H9 (cell line): ENCODE measurements around the gene CACNA1F. TPM values are rescaled to one million over a fixed set of nuclear protein-coding genes. Genes with fewer than 3 reads are reported as not detected.

ENCODE experiments used
- DNase-seq: peaks from one replicate; pipeline ENCODE4 v3.0.0-alpha.2; 2017
- H2AFZ ChIP-seq: one replicate; pipeline ENCODE4 v1.6.1; 2013; ENCODE audit warnings: mild to moderate bottlenecking, low read length, control low read depth, moderate library complexity
- H2AK5ac ChIP-seq: 2 replicates; pipeline ENCODE4 v1.6.1; 2013; ENCODE audit warnings: low read length, control low read depth, mixed read lengths; ENCODE audit not compliant: insufficient read length
- H2BK120ac ChIP-seq: one replicate; pipeline ENCODE4 v1.6.1; 2013; ENCODE audit warnings: low read depth, mild to moderate bottlenecking, low read length, control low read depth, inconsistent platforms; ENCODE audit not compliant: poor library complexity, severe bottlenecking
- H2BK12ac ChIP-seq: 2 replicates; pipeline ENCODE4 v1.6.1; 2013; ENCODE audit warnings: low read length, control low read depth, mixed read lengths, low read depth; ENCODE audit not compliant: insufficient read length
- H2BK15ac ChIP-seq: 2 replicates; pipeline ENCODE4 v1.6.1; 2013; ENCODE audit warnings: low read depth, low read length, control low read depth
- H2BK20ac ChIP-seq: one replicate; pipeline ENCODE4 v1.6.1; 2013; ENCODE audit warnings: low read depth, mild to moderate bottlenecking, low read length, control low read depth, inconsistent platforms; ENCODE audit not compliant: poor library complexity, severe bottlenecking
- H2BK5ac ChIP-seq: 2 replicates; pipeline ENCODE4 v1.6.1; 2013; ENCODE audit warnings: low read length, control low read depth, mixed read lengths; ENCODE audit not compliant: insufficient read length
- H3K14ac ChIP-seq: 2 replicates; pipeline ENCODE4 v1.6.1; 2013; ENCODE audit warnings: low read length, control low read depth; ENCODE audit not compliant: insufficient read depth
- H3K18ac ChIP-seq: 2 replicates; pipeline ENCODE4 v1.6.1; 2013; ENCODE audit warnings: low read depth, mild to moderate bottlenecking, mixed read lengths, low read length, control low read depth; ENCODE audit not compliant: insufficient read length
- H3K23ac ChIP-seq: 2 replicates; pipeline ENCODE4 v1.6.1; 2013; ENCODE audit warnings: low read length, control low read depth, mixed read lengths, low read depth; ENCODE audit not compliant: insufficient read length
- H3K23me2 ChIP-seq: 2 replicates; pipeline ENCODE4 v1.6.1; 2013; ENCODE audit warnings: low read depth, mild to moderate bottlenecking, mixed read lengths, low read length, control low read depth; ENCODE audit not compliant: insufficient read length, poor library complexity, severe bottlenecking
- H3K27ac ChIP-seq: 2 replicates; pipeline ENCODE4 v1.5.1; 2013; ENCODE audit warnings: low read length, control low read depth, mixed read lengths, low read depth; ENCODE audit not compliant: insufficient read length
- H3K27me3 ChIP-seq: 2 replicates; pipeline ENCODE4 v1.6.1; 2013; ENCODE audit warnings: low read length, control low read depth, inconsistent platforms; ENCODE audit not compliant: insufficient read depth
- H3K4ac ChIP-seq: 2 replicates; pipeline ENCODE4 v1.6.1; 2013; ENCODE audit warnings: low read depth, mild to moderate bottlenecking, control low read depth, inconsistent platforms, low read length, moderate library complexity
- H3K4me1 ChIP-seq: 2 replicates; pipeline ENCODE4 v1.6.1; 2013; ENCODE audit warnings: low read length, control low read depth, inconsistent platforms; ENCODE audit not compliant: insufficient read depth
- H3K4me2 ChIP-seq: 2 replicates; pipeline ENCODE4 v1.6.1; 2013; ENCODE audit warnings: low read length, control low read depth, mixed read lengths; ENCODE audit not compliant: insufficient read length, insufficient read depth
- H3K56ac ChIP-seq: 2 replicates; pipeline ENCODE4 v1.6.1; 2013; ENCODE audit warnings: low read depth, mild to moderate bottlenecking, mixed read lengths, low read length, control low read depth; ENCODE audit not compliant: insufficient read length
- H3K79me1 ChIP-seq: 2 replicates; pipeline ENCODE4 v1.6.1; 2013; ENCODE audit warnings: low read depth, mild to moderate bottlenecking, moderate library complexity, low read length, control low read depth, inconsistent platforms; ENCODE audit not compliant: insufficient read depth, poor library complexity, severe bottlenecking
- H3K79me2 ChIP-seq: 2 replicates; pipeline ENCODE4 v1.6.1; 2013; ENCODE audit warnings: low read length, control low read depth, inconsistent platforms; ENCODE audit not compliant: insufficient read depth
- H3K9ac ChIP-seq: 2 replicates; pipeline ENCODE4 v1.6.1; 2013; ENCODE audit warnings: low read length, control low read depth, mixed read lengths; ENCODE audit not compliant: insufficient read length; ENCODE audit errors: extremely low read depth
- H3K9me3 ChIP-seq: one replicate; pipeline ENCODE4 v1.6.1; 2013; ENCODE audit warnings: low read depth, low read length, inconsistent platforms; ENCODE audit not compliant: control insufficient read depth
- H3T11ph ChIP-seq: one replicate; pipeline ENCODE4 v1.6.1; 2013; ENCODE audit warnings: mild to moderate bottlenecking, low read length, control low read depth, inconsistent platforms
- H4K20me1 ChIP-seq: one replicate; pipeline ENCODE4 v1.6.1; 2013; ENCODE audit not compliant: control insufficient read depth, insufficient read length, insufficient read depth
- H4K5ac ChIP-seq: 2 replicates; pipeline ENCODE4 v1.6.1; 2013; ENCODE audit warnings: low read depth, mild to moderate bottlenecking, mixed read lengths, low read length, control low read depth; ENCODE audit not compliant: insufficient read length
- H4K8ac ChIP-seq: replicated peaks from 2 replicates; pipeline ENCODE4 v1.6.1; 2013; ENCODE audit warnings: low read length, control low read depth, mixed read lengths, low read depth; ENCODE audit not compliant: insufficient read length
- H4K91ac ChIP-seq: 2 replicates; pipeline ENCODE4 v1.6.1; 2013; ENCODE audit warnings: low read depth, mild to moderate bottlenecking, moderate library complexity, mixed read lengths, low read length, control low read depth; ENCODE audit not compliant: insufficient read length
- H3K27ac Mint-ChIP-seq, 3 experiments: 2 replicates in 2 of 3; 3 replicates in 1 of 3; pipeline ENCODE4 v1.8.0; 2020 to 2021; ENCODE audit warnings: mixed read lengths in 3 of 3, mild to moderate bottlenecking in 1 of 3, moderate library complexity in 1 of 3
- H3K27me3 Mint-ChIP-seq: 2 replicates; pipeline ENCODE4 v1.8.0; 2021; ENCODE audit warnings: low read depth, mild to moderate bottlenecking, moderate library complexity, mixed read lengths
- H3K36me3 Mint-ChIP-seq, 3 experiments: 2 replicates in 2 of 3; 3 replicates in 1 of 3; pipeline ENCODE4 v1.8.0; 2020 to 2021; ENCODE audit warnings: low read depth in 3 of 3, mixed read lengths in 3 of 3; ENCODE audit not compliant: insufficient read depth in 1 of 3
- H3K4me1 Mint-ChIP-seq, 2 experiments: 2 replicates each; pipeline ENCODE4 v1.8.0; 2020; ENCODE audit warnings: mixed read lengths in 2 of 2
- H3K4me3 Mint-ChIP-seq, 2 experiments: 2 replicates in 1 of 2; 3 replicates in 1 of 2; pipeline ENCODE4 v1.8.0; 2020 to 2021; ENCODE audit warnings: mild to moderate bottlenecking in 2 of 2, mixed read lengths in 2 of 2, moderate library complexity in 1 of 2
- H3K9me3 Mint-ChIP-seq, 2 experiments: 2 replicates in 1 of 2; 3 replicates in 1 of 2; pipeline ENCODE4 v1.8.0; 2020; ENCODE audit warnings: mild to moderate bottlenecking in 2 of 2, mixed read lengths in 2 of 2, moderate library complexity in 1 of 2
- CTCF ChIP-seq: fragments of 200-600 bp; sonication (generic); conservative IDR thresholded peaks from 3 replicates; pipeline ENCODE4 v1.8.0; 2021; ENCODE audit warnings: antibody characterized with exemption, mild to moderate bottlenecking
- WGBS: extraction: QIAGEN DNeasy Blood & Tissue Kit; methylation state at CpG from one replicate; pipeline ENCODE4 v1.1.7; 2013; ENCODE audit warnings: missing lambda C conversion rate, low lambda C conversion rate, mixed read lengths; ENCODE audit not compliant: insufficient read length; ENCODE audit errors: extremely low coverage; 5-methylcytosine and 5-hydroxymethylcytosine counted together
- total RNA-seq: library from RNA; stranded (reverse); gene quantifications from 2 replicates; pipeline ENCODE4 v1.2.1, GENCODE V29; 2021

The CACNA1F gene
- total RNA-seq, 1 experiment from 2014 or later, result 1.4 TPM

- TF ChIP-seq CTCF, result no peak
- Mint-ChIP-seq H3K4me3 (no peak overlapping the region), H3K9me3 (peaks cover 72 to 74% of the 10 kb centered on the region in 2 experiments), H3K27me3 (peaks cover 6% of the 10 kb centered on the region), H3K27ac (no peak overlapping the region), H3K36me3 (peaks cover 7 to 22% (median 14%) of the 10 kb centered on the region in 3 experiments), H3K4me1 (peaks cover 8 to 9% of the 10 kb centered on the region in 2 experiments)
- Histone ChIP-seq H3K23me2 (no peaks in the 10 kb centered on the region), H3K4me1 (no peaks in the 10 kb centered on the region), H3K56ac (no peak overlapping the region), H4K8ac (no peak overlapping the region), H2BK5ac (no peak overlapping the region), H4K20me1 (no peaks in the 10 kb centered on the region), H2BK120ac (no peak overlapping the region), H2AK5ac (no peak overlapping the region), H3T11ph (no peak overlapping the region), H2BK15ac (no peak overlapping the region), H3K9me3 (peaks cover 25% of the 10 kb centered on the region), H3K23ac (no peak overlapping the region), H2BK12ac (no peak overlapping the region), H4K91ac (no peak overlapping the region), H3K79me1 (no peaks in the 10 kb centered on the region), H2BK20ac (no peak overlapping the region), H3K79me2 (no peaks in the 10 kb centered on the region), H3K14ac (no peak overlapping the region), H3K27ac (no peak overlapping the region), H4K5ac (no peak overlapping the region), H3K9ac (no peak overlapping the region), H3K27me3 (no peaks in the 10 kb centered on the region), H3K18ac (no peak overlapping the region), H3K4me2 (no peak overlapping the region), H3K4ac (no peak overlapping the region), H2AFZ (no peak overlapping the region)
- DNase-seq, result no peak
- WGBS, result no CpG with 5 or more reads among the region's 7 CpGs
These were observed 21.5 kb upstream of the CACNA1F start for GRCh38 chrX:49254639-49255038.
